ENCODE measurements around the gene BICRAL.
"Not testable (repeated sequence)": the region's sequence is repeated elsewhere in the genome, so short reads cannot be mapped to it uniquely, and the experiment has no call there.

BICRAL gene

DNA sequence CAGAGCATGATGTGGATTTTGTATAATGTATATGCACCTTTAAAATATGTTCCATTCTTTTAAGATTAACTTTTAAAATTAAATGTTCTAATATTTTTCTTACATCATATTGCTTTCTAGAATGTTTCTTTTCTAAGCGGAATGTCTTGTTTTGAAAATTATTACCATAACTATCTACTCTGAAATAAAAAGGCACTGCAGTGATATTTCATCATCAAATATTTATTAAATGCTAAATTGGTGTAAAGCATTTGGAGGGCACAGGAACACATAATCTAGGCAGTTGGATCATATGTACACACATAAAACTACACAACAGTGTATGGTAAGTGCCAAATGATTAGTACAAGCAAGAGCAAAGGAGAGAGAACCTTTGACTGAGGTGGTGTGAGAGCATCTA is 13.8 kb downstream of the BICRAL start:
- no peak for DNase-seq

DNA sequence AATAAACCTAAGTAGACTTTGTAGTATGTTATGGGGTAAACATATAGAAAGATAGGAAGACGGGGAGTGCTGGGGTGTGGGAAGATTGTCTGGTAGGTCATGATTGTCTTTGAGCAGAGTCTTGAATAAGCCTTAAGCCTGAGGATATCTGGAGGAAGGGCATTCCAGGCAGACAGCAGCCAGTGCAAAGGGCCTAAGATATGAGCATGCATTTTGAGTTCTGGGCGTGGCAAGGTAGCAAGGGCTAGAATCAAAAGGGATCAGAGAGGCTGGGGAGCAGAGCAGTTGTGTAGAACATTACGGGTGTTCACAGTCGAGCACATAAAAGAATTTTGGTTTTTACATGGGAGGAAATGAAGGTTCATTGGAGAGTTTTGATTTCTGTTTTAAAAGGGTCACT is 14.3 kb downstream of the BICRAL start:
- DNase-seq: no peak

DNA sequence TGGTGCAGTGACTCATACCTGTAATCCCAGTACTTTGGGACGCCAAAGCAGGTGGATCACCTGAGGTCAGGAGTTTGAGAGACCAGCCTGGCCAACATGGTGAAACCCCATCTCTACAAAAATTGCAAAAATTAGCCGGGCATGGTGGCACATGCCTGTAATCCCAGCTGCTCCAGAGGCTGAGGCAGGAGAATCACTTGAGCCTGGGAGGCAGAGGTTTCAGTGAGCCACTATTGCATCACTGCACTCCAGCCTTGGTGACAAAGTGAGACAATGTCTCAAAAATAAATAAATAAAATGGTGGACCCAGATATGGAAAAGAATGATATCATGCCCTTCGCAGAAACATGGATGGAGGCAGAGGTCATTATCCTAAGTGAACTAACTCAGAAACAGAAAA is 15.8 kb downstream of the BICRAL start:
- not testable (repeated sequence) for DNase-seq

DNA sequence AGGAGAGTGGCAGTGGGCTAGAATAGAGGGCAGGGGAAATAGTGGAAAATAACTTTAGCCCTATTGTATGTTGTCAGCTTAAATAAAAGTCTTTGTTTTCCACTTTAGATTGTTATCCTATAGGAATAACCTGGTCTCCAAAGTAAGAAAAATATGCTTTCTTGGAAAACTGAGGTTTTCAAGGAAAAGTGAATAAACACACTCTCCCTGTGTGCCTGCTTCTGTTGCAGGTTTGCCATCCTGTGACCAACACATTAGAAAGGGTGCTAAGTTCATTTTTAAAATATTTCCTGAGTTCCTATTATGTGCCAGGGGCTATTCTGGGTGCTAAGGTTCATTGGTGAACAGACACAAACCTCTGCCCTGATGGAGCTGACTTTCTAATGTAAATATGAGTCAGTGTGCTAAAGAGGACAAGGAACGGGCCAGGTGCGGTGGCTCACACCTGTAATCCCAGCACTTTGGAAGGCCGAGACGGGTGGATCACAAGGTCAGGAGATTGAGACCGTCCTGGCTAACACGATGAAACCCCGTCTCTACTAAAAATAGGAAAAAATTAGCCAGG is 23.5 kb downstream of the BICRAL start:
- no peak for DNase-seq

DNA sequence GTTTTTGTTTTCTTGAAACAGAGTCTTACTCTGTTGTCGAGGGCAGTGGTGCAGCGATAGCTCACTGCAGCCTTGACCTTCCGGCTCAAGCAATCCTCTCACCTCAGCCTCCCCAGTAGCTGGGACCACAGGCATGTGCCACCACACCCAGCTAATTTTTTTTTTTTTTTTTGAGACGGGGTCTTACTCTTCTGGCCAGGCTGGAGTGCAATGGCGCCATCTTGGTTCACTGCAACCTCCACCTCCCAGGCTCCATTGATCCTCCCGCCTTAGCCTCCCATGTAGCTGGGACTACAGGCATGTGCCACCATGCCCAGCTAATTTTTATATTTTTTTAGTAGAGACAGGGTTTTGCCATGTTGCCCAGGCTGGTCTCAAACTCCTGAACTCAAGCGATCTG is 24.5 kb downstream of the BICRAL start:
- not testable (repeated sequence) for DNase-seq

DNA sequence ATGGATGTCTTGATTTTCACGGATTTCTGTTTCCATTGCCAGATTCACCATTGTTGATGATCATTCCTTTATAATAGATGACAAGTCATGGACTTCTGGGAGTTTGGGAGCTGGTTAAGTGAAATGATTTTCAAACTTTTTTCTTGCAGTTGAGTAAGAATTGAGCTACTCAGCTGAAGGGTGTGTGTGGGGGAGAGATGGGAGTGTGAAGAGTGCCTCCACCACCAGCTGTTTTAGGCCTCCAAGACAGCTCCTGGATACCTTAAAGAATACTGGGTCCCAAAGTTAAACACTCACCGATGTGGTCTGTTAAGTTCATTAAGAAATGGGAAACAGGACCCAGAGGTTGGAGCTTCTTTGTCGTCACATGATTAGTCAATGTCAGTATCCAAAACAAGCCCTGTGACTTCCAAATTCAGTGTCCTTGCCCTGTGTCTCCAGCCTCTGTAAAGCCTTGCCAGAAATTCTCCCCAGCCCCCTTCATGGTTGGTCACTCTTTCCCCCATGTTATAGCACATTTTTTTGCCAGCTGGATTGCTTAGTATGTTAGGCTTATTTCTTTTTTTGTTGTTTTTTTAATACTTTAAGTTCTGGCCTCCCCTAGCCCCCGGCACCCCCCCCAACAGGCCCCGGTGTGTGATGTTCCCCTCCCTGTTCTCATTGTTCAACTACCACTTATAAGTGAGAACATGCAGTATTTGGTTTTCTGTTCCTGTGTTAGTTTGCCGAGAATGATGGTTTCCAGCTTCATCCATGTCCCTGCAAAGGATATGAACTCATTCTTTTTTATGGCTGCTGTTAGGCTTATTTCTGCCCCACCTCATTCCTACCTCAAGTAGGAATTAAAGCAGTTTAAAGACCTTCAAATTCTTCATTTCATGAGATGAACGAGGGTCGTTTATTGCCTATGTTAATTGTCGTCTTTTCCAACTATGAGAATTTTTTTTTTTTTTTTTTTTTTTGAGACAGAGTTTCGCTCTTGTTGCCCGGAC is 26.9 kb downstream of the BICRAL start:
- DNase-seq: no peak

DNA sequence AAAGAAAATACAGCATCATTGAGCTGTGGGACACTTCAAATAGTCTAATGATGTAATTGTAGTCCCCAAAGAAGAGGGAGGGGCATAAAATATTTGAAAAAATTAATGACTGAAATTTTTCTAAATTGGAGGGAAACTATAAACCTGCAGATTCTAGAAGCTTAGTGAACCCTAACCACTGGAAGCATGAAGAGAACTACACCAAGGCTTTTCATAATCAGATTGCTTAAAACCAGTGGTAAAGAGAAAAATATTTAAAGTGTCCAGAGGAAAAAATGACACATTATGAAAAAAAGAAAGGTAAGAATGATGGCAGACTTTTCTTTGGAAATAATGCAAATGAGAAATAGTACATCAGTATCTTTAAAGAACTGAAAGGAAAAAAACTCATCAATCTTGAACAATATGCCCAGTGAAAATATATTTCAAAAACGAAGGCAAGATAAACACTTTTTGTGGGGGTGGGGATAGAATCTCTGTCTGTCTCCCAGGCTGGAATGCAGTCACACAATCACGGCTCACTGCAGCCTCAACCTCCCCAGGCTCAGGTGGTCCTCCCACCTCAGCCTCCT is 31.3 kb downstream of the BICRAL start:
- no peak for DNase-seq

DNA sequence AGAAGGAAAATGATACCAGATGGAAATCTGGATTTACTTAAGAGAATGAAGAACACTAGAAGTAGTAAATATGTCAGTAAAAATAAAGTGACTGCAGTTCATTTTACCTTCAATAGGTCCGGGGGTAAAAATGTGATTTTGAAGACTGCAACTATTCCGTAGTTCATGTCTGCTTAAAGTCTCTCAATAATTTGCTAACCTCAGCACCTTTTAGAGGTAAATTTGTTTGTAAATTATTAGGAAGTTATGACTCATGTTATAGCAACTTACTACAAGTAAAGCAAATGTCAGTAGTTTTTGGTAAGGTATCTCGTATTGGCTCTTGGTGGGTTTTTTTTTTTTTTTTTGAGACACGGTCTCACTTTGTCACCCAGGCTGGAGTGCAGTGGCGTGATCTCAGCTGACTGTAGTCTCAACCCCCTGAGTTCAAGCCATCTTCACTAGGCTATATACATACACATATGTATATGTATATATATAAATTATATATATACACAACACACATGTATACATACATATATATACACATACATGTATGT is 32.1 kb downstream of the BICRAL start:
- DNase-seq: no peak

DNA sequence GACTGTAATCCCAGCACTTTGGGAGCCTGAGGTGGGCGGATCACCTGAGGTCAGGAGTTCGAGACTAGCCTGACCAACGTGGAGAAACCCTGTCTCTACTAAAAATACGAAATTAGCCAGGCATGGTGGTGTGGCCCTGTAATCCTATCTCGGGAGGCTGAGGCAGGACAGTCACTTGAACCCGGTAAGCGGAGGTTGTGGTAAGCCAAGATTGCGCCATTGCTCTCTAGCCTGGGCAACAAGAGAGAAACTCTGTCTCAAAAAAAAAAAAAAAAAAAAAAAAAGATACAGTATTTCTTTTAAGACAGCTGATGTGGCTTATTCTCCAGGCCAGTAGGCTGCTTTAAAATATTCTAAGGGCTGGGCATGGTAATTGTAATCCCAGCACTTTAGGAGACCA is 33.9 kb downstream of the BICRAL start:
- not testable (repeated sequence) for DNase-seq

DNA sequence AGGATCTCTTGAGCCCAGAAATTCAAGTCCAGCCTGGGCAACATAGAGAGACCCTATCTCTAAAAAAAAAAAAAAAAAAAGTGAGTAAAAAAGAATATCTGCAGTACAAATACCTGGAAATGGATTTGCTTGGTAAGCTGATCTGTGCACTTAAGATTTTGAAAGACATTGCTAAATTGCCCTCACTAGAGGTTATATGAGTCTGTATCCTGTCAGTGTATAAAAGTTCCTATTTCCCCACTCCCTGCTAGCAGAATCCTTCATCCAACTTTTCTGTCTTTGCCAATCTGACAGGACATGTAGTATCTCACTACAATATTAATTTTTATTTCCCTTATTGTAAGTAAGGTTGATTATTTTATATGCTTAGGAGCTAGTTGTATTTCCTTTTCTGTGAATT is 36.1 kb downstream of the BICRAL start:
- peak; percentile 13 for DNase-seq

DNA sequence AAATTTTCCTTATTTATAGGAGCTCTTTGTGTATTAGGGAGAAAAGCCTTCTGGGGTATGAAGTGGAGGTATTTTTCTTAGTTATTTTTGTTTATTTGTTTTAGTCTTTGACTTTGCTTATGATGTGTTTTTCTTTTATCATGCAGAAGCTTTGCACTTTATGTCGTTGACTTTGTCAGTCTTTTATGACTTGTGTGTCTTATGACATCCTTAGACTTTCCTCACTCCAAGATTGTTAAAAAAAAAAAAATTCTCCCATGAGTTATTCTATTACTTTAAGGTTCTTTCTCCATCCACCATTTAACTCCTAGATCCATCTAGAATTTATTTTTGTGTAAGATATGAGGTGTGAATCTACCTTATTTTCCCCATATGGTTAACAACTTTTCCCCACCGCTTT is 36.6 kb downstream of the BICRAL start:
- DNase-seq: no peak

DNA sequence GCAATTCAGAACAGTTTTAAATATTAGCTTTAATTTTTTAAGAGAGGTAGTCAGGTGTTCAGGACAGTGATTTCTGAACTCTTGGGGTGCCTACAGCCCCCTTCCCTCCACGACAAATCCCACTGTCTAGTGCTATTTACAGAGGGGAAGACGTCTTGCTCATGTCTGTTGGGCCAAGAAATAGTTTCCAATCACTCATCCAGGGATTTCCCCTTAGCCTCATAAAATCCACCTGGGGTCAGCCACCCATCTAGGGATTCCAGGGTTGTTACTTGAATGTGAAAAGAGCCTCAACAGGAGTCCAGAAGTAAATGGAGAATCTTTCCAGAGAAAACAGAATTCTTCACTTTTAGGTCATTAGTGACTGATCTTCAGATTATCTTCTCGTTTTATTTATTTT is 37.0 kb downstream of the BICRAL start:
- DNase-seq: no peak

DNA sequence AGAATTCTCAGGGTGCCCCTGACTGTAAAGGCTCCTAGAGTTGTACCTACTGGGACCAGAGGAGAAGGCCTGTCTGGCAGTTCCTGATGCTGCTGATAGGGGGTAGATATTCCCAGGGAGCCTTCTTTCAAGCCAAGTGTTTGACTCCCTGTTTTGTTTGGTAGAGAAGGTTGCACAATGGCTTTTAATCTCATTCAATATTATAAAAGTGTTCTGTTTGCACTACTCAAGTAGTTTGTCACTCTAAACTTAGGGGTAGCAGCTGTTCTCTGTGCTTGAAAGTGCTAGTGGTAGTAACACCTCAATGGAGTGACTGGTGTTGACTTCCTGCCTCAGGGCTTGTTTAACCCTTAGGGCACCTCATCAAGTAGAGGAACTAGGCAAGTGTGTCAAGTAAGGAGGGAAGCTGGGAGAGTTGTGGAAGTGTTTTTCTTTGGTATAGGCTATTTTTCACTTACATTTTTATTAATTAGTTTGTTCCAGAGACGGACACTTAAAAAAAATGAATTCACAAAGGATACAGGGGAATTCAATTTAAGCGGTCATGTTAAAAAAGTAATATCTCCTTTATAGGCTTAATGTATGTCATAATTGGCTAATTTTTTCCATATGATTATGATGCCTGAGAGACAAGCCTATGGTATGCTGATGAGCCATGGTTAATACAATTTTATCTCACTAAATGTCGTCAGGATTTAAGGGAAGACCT is 38.1 kb downstream of the BICRAL start:
- peak; percentile 92 for DNase-seq

DNA sequence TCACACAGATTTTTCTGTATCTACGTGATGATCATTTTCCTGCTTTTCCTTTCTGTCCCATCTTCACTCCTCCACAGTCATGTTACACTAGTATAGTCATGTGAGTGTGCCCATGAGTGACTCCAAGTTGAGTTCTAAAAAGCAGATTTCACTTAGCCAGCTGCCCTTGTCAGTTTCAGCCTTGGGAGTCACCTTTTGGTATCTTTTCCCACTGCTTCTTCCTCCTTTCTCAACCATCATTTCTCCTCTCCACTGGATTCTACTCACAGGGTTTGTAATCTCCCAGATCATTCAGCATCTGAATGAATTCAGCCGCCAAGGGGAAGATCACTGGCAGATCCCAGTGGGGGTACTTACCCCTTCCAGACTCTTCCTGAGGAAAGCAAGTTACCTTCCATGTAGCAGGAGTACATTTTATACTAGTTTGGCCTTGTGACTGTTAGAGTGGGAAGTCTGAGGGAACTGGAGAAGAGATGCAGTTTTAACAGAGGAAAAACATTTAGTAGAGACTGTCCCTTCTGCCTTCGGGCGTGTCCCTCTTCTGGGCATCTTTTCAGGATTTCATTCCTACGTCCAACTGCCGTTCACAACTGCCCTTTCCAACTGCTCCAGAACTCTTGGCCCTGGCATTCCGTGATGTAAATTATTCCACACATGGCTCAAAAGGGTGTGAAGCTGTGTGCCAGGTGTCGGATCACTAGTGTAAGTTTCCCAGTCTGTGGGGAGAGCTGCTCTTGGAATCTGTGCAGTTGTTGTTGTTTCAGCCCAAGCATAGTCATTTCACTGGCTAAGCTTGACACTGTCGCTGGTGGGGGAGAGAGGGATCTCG is 38.9 kb downstream of the BICRAL start:
- no peak for DNase-seq

DNA sequence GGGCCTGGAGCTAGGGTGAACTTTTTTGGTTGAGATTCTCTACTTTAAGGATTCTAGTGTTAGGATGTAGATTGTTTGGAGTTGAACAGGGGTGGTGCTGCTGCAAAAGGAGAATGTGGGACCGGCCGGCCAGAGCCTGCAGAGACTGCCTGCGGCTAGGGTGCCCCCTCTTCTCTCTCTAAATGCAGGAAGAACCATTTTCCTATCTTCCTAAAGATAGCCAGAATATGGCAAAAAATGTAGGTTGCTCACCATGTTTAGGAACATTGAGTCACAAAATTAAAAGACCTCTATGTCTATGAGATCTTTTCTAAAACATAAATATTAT is 39.5 kb downstream of the BICRAL start:
- DNase-seq: no peak

DNA sequence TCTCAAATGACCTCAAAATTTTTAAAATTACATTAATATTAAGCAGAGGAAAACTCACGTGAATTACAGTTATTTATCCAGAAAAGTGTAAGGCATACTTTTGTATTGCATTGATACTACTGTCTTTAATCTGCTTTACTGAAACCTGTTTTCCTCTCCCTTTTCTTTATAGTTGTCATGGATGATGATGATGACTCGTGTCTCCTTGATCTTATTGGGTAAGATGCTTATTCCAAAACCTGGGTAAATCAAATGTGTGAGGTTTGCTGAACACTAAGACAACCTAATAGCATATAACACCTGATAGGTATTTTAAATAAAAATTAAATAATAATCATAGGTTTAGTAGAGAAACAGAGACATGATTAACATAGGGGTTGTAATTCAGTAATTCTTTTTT is 40.0 kb downstream of the BICRAL start:
- no peak for DNase-seq

DNA sequence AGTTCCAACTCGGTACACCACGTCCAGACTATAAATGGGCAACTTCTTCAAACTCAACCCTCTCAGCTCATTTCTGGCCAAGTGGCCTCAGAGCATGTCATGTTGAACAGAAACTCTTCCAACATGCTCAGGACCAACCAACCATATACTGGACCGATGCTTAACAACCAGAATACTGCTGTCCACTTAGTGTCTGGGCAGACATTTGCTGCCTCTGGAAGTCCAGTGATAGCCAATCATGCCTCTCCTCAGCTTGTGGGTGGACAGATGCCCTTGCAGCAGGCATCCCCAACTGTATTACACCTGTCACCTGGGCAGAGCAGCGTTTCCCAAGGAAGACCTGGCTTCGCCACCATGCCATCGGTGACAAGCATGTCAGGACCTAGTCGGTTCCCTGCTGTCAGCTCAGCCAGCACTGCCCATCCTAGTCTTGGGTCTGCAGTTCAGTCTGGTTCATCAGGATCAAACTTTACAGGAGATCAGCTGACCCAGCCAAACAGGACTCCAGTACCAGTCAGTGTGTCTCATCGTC is 47.8 kb downstream of the BICRAL start:
- no peak for DNase-seq

DNA sequence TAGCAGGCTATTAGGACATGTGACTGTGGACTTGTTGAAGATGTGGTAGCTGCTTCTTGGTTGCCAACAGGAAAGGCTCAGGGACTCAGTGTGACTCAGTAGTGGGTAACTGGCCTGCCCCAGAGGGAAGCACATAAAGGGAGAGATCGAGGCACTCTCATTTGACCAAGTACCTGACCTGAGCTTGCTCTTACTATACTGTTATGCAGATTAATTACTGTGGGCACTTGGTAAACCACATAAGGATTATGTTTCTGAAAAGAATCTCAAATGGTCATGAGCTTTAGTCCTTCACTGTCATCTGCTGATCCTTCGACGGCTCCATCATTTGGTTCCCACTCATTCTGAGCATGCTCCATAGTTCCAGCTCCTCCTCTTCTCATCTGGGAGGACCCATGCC is 49.4 kb downstream of the BICRAL start:
- DNase-seq: no peak

DNA sequence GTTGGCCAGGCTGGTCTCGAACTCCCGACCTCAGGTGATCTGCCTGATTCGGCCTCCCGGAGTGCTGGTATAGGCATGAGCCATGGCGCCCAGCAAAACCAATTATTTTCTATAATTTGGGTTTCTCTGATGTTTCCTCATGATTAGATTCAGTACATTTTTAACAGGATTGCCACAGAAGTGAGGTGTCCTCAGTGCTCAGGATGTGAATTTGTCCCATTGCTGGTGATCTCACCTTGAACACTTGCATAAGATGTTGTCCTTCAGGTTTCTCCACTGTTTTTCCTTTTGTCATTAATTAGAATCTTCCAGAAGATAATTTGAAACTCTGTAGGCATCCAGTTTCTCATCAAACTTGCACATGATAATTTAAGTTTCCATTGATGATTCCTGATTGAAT is 52.2 kb downstream of the BICRAL start:
- DNase-seq: no peak

DNA sequence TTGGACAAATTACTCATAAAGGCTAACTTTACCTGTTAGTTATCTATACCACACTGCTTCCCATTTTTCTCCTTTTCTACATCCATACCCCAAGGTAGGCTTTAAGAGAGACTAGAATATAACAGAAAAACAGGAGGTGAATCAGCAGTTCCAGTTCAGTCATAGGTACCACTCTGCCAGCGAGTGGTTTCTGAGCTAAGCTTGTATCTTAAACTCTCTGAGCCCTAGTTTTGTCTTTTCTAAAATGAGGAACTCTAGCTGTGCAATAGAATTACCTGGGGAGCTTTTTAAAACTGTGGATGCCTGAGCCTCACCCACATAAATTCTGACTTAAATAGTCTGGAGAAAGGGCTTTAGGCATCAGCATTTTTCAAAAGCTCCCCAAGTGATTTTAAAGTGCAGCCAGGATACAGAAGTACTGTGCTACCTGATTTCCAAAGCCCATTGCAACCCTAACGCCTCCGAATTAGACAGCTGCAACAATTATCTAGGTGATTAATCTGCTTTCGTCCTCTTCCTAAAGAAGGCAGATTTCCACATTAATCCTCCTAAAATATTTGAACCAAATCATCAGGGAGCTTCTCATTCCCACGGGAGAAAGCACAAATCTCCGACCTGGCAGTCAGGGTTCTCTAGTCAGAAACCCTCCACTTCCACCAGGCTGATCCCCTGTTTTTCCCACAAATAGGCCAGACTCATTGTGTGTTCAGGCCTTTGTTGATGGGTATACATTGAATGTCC is 60.2 kb downstream of the BICRAL start:
- no peak for DNase-seq

DNA sequence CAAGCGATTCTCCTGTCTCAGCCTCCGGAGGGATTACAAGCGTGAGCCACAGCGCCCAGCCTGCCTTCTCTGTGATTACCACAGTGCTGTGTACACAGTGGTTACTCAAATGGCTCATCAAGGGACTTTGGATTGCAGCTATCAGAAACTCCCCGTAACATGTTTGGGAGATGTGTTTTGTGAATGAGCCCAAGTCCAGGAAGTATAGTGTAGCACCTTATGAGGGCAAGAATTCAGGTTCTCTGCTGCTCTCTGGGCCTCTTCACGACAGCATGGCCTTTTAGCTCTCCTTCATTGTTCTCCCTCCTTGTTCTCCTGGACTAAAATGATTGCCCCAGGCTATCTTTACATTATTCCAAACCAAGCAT is 63.5 kb downstream of the BICRAL start:
- DNase-seq: peak; percentile 11

DNA sequence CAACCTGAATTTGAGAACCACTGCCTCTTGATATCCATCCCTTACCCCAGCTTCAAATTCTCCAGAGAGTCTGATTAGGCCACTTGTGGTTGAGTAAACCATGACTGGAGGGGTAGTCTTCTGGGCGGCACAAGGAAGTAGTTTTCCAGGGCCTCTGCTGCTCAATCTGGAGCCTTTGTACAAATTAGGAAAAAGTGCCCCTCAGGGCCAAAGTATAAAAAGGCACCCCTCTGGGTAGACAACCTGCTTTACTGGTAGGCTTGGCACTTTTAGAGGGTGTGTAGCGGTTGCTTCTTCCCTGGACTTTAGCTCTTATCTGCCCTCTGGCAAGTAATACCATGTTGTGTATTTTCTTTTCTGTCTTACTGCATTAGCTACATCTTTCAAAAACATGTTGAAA is 64.7 kb downstream of the BICRAL start:
- no peak for DNase-seq

All from NCI-H510A (cell line).